ENCODE data around the gene UBR4.
"Not testable (repeated sequence)": the region's sequence is repeated elsewhere in the genome, so short reads cannot be mapped to it uniquely, and the experiment has no call there.

Gene UBR4

DNA sequence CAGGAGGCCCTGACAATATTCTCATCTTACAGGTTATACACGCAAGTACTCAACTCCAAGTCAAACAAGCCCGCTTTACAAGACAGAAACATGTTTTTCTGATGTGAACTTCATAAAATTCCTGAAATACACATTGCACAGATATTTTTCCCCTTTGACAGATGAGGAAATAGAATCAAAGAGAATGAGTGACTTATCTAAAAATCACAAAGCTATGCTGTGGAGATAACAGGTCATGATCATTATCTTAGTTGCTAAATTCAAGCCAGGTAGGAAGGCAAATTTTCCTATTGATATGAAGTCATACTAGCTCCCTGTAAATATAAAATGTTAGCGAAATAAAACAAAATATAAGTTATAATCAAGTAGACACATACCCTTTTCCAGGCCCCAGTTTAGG lies 18.3 kb downstream of the UBR4 start:
- DNase-seq, result no peak

DNA sequence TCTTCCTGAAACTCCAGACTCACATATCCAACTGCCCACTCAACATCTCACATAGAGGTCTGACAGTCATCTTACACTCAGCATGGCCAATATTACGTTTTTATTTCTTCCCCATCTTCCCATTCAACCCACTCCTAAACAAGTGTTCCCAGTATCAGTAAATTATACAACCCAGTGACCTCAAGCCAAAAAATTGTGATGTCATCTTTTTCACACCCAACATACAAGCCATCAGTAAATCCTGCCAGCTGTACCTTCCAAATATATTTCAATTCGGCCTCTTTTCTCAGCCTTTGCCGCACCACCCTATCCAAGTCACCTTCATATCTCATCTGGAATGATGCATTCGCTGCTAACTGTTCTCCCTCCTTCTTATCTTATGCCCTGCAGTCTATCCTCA lies 19.6 kb downstream of the UBR4 start:
- DNase-seq, result no peak

DNA sequence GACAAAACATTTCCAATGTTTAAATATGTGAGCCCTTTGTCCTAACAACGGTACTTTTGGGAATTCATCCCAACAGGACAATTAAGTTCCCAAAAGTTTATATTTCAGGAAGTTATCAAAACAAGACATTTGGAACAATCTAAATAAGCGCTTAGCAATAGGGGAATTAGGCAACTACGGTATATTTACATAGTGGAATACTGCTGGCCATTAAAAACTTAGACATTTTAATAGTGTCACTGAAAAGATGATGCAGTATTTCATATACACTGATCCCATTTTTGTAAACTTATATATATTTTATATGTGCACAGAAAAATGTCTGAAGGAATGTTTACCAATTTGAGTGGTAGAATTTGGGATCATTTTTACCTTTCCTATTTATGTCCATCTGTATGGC lies 20.8 kb downstream of the UBR4 start:
- no peak for DNase-seq

DNA sequence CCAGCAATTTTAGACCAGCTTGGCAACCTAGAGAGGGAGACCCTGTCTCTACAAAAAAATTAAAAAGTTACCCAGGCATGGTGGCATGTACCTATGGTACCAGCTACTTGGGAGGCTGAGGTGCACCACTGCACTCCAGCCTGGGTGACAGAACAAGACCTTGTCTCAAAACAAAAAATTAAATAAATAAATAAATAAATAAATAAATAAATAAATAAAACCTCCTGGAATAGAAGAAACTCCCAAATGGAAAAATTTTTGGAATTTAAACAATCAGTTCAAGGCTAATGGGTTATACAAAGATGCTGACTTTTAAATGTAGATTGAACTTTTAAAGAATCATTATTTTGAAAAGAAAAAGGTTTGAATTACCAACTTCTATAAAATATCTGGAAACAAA lies 22.2 kb downstream of the UBR4 start:
- no peak for DNase-seq

DNA sequence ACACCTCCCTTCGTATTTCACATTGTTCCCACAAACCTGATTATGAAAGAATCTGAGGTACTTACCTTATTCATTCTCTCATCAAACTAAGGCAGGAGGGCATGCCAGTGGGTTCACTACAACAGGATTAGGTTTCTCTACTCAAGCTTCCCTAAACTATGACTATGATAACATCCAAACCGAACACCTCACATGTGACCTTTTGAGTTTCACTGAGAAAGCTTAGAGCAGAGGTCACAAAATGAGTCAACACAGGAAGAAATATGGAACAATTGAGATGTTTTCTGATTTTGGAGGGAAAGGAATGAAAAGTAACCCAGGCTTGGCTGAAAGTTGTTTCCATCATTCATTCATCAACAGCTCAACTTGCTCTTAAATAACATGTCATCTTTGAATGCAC lies 24.1 kb downstream of the UBR4 start:
- no peak for DNase-seq

DNA sequence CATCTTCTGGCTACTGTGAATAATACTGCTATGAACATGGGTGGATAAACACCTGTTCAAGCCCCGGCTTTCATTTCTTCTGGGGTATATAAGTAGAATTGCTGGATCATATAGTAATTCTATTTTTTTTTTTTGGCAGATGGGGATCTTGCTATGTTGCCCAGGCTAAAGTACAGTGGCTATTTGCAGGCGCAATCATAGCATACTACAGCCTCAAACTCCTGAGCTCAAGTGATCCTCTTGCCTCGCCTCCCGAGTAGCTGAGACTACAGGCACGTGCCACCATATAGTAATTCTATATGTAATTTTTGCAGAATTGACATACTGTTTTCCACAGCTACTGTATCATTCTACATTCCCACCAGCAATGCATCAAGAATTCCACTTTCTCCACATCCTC lies 27.8 kb downstream of the UBR4 start:
- no peak for DNase-seq

DNA sequence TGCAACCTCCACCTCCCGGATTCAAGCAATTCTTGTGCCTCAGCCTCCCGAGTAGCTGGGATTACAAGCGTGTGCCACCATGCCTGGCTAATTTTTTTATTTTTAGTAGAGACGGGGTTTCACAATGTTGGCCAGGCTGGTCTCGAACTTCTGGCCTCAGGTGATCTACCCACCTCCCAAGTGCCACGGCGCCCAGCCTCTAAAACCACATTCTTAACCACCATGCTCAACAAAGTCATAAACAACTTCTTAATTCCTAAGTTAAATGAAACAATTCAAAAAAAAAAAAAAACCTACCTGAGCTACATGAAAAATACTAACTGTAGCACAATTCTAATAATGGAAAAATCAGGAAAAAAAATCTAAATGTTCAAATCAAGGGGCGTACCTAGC lies 29.8 kb downstream of the UBR4 start:
- not testable (repeated sequence) for DNase-seq

DNA sequence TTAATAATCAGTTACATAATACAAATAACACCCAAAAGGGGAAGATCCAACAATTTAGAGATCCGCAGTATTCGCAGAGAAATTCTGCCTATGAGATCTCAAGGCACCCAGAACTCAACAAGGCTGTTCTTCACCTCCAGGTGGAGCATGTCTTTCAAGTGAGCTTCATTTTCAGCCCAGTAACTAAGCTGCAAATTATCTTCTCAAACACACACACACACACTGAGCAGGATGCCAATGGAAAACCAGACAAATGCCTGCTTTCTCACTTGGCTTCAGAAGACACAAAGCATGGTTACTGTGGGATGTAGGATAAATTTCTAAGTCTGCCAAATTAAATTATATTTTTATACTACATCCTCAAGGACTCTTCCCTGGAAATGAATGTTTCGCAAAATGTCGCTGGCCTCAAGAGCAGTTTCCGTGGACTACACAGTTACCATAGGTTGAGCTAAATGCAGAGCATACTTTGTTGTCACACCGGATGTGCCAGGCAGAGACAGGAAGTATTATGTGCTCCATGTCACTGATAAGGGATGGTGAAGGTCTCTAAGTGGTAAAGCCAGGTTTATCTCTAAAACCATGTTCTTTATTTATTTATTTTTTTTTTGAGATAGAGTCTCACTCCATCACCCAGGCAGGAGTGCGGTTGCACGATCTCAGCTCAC lies 30.3 kb downstream of the UBR4 start:
- no peak for DNase-seq

DNA sequence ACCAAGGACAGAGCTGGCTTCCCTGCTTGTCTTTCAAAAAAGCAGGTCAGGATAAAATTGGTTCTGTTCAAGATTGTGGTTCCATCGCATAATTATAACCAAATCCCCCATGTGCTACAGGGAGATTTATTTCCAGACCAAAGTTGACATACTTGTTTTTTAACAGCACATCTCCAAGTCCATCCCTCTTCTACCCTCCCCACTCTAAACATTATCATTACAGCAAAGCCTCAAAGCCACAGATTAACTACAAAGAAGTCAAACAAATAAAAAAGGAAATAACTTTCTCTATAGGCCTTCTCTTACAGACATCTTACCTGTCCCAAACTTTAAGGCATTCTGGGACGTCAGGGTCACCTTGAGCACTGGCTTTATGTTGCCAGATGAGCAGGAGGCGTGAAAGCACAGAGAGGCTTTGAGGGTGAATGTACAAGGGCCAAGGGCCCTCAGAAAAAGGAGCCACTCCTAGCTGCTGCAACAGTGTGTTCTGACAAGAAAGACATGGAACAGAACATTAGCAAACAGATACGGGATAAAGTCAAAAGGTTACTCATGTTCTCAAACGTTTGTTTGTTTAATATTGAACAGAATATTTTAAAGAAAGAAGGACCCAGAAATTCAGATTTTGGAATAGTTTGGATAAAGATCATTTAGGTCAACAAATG lies 31.2 kb downstream of the UBR4 start:
- DNase-seq, result no peak

DNA sequence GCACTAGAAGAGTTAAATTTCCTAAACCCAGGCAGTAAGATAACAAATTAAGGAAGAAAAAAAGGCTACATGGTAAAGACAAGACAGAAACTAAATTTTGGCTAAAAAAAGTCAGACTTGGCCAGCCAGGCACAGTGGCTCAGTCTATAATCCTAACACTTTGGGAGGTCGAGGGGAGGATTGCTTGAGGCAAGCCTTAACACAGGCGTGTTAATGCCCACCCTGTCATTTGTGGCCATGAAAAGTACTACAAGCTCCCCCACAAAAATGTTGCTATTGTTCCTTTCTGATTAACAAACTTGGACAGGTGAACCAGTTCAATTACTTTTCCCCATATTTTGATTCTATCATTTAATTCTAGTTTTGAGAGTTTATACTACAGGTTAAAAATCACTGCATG lies 32.3 kb downstream of the UBR4 start:
- no peak for DNase-seq

DNA sequence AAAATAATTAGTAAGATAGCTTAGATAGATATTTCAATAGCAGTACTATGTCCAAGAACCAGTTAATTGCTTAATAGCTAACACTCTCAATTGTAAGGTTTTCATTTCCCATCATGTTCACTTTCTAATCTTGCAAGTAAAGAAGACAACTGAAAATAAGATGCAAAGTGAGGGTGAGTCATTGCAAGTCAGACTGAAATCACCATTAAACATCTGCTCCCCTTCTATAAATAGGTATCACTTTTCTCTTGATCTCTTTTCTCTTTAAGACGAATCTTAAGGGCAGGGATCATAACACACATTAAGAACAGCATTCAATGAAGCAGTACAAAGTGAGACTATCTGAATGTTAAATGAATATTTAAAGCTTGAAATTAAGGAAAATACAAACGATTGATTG lies 40.4 kb downstream of the UBR4 start:
- DNase-seq, result no peak

DNA sequence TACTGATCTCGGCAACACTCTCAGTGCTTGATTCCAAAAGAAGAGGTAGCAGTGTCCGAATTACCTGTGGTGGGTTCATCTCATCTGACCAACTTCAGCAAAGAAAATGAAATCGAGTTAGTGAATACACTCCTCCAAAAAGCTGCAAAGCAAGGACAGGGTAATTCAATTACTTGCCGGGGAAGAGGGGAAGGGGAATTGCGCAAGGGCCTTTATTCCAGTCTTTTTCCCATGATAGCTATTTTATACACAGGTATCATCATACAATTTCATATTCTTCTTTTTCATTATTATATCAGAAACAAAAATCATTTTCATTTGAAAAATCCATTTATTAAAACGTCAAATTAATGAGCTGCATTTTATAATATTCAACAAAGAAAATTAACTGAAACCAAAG lies 42.9 kb downstream of the UBR4 start:
- DNase-seq, result no peak

DNA sequence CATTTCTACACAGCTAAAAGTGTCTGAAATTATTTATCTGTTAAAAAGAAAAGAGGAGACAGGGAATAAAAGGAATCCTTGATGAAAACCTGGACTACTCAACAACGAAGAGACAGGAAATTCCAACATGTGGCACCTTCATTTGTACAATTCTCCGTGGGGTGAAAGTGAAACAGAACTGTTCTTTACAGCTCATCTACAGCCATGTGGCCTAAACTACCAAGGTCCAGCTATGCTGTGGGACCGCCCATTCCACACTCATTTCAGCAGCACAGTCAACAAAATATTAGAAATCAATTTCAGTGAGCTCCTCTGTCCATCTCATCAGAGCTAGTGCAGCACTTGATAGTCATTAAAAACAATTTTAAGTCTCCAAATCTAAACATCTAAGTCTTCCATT lies 44.0 kb downstream of the UBR4 start:
- DNase-seq, result no peak

DNA sequence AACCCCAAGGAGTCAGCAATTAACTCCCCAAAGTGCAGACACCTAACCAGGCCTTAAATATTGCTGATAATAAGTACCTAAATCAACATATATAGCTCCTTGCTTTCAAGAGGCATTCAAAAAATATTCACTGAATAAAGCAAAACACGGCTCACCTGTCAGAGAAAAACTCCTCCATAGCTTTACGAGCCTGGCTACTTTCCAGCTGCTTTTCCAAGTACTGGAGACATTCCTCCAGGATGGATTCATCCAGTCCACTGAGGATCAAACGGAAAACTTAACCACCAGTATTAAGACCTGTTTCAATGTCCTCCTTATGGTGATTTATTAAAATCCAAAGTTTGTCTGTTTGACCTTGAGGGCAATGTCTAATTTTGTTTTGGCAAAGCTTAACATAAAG lies 44.6 kb downstream of the UBR4 start:
- DNase-seq, result no peak

DNA sequence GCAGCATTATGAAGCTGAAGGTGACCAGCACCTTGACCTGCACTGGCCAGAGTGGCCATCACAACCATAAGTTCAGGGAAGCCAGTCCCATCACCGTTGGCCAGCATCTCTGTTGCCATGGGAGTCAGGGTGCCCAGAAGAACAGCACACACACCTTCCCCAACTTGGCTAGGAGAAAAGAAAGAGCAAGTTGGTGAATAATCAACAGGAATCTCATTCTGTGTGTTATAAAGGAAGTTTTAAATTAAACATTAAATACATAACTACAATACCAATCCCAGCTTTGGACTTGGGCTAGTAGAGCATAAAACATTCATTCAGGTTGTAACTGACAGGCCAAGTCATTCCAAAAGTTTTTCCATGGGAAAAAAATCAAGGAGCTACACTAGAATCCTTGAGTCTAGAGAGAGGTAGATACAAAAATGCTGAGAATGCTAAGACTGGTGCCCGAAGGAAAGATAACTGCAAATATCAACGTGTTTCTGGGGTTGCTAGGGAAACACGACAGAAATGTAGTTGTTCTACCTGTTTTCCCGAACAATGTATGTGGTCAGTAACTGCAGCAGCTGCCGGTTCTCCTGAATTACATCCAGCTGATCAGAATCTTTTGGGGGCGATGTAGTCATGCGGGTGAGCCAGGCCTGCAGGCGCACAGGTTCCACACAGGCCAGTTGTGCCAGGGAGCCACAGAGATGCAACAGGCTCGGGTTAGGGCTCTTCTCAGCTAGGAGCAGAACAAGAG lies 45.6 kb downstream of the UBR4 start:
- DNase-seq, result no peak

DNA sequence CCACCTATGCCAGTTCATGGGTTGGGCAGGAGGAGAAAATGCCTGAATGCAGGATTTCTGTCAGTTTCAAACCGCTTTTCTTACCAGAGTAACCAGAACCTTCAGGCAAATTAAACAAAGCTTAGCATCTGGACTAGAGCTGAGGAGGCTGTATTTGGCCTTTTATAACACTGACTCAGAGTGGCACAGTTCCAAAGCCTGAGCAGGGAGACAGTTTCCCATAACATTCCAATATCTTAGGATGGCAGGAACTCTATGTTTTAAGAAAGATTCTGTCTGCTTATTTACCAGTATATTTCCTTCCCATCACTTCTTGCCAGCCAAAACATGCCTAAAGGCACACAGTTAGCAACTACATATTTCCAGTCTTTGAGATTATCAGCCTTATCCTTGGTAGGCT lies 46.8 kb downstream of the UBR4 start:
- no peak for DNase-seq

DNA sequence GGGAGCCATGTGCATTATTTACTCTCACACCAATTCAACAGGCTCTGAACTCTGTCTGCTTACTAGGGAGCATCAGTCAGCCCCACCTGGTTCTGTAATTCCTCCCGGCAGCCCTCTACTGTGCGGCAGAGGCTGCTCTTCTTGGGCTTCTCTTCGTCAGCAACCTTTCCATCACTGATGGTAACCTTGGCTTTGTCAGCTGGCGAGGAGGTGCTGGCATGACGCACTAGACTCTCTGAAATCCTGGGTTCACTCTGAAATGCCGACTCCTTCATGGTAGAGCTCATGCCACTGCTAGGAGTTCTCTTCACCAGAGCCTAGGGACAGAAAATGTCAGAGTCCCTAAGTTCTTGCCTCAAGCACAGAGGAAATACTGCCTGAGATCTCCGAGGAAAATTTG lies 49.2 kb downstream of the UBR4 start:
- no peak for DNase-seq

DNA sequence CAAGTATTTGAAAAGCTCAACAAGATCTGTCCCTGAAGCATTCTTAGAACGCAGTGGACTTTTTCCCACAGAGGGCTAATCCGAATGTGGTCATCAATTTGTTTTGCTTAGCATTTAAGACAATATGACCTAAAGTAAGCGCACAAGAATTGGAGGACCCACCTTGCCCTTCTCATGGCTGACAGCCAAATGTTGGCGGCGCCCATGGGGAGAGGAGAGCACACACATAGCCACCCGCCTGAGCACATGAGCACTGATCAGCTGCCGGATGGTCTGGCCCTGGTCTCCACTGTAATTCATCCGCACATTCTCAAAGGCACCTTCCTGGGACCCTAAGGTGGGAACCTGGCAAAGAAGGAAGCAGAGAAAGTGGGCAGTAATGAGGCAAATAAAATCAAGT lies 52.4 kb downstream of the UBR4 start:
- DNase-seq, result no peak

DNA sequence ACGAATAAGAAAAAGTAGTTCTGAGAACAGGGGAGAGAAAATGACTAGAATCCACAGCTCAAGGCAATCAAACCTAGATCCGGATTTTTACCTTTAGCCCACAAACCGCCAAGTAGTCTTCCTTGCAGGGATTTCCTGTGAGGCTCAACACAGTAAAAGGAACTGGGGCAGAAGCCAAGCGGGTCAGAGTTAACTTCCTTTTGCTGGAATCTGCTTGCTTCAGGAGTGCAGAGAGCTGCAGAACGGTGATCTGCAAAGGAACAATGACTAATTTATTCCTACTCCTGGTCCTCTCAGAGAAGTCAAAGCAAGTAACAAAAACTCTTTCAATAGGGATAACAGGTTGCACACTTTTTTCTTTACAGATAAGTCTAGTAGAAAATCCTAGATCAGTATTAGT lies 53.4 kb downstream of the UBR4 start:
- peak in 7 of 51 donors; percentile 5 to 29 (median 16) for DNase-seq

DNA sequence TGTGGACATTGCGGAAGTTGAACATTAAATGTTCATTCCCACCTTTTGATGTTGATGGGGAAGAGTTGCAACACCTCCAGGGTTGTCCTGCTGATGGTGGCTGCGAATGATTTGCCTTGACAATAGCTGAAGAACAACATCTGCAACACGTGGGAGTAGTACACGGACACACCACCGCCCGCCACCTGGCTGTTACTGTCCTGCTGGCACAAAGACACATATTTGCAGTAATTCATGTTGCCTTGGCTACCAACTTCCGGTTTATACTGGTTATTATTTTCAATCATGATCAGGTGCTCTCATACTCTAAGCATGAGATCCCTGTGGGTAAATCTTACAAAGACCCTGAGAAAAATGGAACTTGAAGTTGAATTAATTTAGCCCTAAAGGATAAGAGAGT lies 55.2 kb downstream of the UBR4 start:
- no peak for DNase-seq

DNA sequence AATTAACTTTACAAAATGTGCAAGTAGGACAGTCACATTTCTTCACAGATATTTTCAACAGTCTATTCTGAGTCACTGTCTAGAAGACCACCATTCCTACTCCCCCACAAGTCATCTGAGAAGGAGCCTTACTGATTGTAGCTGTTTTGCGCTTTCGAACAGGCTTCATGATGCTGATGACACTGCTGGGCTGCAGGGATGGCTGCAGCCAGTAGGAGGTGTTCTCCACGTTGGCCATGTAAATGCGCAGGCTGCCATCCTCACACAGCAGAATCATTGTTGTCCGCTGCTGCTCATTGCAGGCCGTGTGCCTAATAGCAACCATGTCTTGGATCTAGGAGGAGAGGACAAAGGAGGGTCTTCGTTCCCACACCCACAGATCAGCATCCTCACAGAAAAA lies 56.9 kb downstream of the UBR4 start:
- peak in 1 of 51 donors; percentile 7 for DNase-seq

DNA sequence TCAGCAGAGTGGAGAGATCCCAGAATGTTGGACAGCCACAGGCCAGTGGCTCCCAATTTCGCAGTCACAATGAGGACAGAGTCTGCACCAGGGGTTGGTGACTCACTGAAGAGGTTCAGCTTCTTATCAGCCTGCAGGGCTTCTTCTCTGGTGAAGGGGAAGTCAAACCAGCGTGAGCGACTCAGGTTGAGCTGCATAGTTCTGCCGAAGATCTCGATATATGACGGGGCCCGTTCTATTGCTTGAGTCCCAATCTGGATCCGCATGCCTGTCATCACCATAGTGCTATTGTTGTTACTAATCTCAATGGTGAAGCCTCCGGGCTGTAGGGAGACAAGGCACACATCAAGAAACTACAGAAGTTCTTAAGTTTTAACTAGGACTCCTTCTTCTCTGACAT lies 58.5 kb downstream of the UBR4 start:
- DNase-seq, result no peak

DNA sequence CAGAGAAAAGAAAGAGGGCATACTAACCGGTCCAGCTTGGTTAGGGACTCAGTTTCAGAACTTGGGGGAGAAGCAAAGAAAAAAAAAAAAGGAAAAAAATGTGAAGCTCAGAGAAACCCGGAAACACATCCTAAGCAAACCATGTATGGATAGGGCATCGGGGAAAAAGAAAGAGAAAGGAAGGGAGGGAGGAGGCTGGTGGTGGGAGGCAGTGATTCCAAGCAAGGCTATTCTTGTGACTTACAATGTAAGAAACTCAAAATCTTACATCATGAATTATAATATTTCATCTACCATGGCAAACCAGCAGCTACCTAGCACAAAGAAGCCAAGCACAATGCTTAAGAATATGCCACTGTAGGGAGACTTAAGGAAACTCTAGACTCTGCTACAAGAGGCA lies 60.3 kb downstream of the UBR4 start:
- no peak for DNase-seq
